Loucy (cell line): Measurements from ENCODE around the gene CILP.

Source experiments
- CTCF ChIP-seq: fragments of 200-600 bp; sonication (generic); conservative IDR thresholded peaks from 2 replicates; pipeline ENCODE4 v1.5.1; 2014; ENCODE audit warnings: mild to moderate bottlenecking, antibody characterized with exemption, low read length
- EZH2phosphoT487 ChIP-seq: fragments of 200-600 bp; IDR thresholded peaks from 2 replicates; pipeline ENCODE4 v1.6.1; 2018; ENCODE audit warnings: antibody characterized with exemption, mild to moderate bottlenecking, moderate library complexity, borderline replicate concordance

GRCh38 chr15:65176056-65176455 is 35.2 kb downstream of the CILP start:
- TF ChIP-seq CTCF: no peak
- no peak for TF ChIP-seq EZH2phosphoT487
